C4-2B (cell line): Measurements from ENCODE around the gene C18orf63.
A peak's percentile ranks its signal among the peaks of the same experiment; 100 is the strongest.

Experiments used
- H3K27ac ChIP-seq: fragments of 450-650 bp; 2 replicates; pipeline ENCODE4 v1.5.1; 2017
- CTCF ChIP-seq: fragments of 450-650 bp; conservative IDR thresholded peaks from 2 replicates; pipeline ENCODE4 v1.5.1; 2017; ENCODE audit warnings: mild to moderate bottlenecking
- ZFX ChIP-seq: fragments of 450-650 bp; IDR thresholded peaks from 2 replicates; pipeline ENCODE4 v1.6.1; 2017

C18orf63 gene

DNA sequence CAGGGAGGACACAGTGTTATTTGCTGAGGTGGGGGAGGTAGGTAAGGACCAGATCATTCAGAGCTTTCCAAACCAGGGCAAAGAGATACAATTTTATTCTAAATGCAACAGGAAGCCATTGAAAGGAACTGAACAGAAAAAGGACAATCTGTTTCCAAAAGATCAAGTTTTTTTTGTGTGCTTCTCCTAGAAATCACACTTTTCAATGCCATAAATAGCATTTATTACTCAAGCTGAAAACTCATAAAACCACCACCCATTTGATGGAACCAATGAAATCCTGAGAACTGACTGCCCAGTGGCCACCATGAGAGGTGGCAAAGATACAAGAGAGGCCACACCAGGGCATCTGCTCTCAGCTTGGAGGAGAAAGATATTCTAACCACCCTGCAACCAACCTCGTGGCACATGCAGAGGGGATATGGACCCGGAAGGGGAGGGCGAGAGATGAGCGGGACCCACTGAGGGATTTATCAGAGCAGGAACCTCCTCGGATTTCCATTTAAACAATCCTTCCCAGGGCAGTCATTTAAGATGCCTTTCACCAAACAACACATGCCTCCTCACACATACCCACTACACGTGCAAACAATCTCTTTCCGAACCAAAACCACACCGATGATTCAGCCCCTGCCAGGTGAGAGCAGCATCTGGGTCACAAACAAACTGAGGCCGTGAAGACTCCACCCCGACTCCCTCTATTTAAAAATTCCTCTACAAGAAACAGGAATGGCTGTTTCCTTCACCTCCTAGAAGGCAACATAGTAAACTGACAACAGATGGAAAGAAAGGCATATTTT, 32.7 kb upstream of the C18orf63 start:
- no peak for TF ChIP-seq CTCF
- H3K27ac ChIP-seq = peak overlapping the region; percentile 100

DNA sequence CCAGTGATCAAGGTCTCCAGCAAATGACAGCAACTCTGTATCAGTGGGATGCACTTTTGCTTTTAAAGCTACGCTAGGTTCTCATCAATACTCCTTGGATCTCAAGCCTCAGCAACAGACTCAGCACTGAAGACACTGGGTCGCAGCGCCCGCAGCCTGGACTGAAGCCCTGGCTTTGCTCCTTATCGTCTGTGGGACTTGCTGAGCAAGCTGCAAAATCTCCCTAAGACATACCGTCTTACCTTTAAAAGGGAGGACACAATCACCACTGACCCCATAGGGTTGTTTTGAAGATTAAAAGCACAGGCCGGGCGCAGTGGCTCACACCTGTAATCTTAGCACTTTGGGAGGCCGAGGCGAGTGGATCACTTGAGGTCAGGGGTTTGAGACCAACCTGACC, 32.0 kb upstream of the C18orf63 start:
- H3K27ac ChIP-seq = peak overlapping the region; percentile 100
- no peak for TF ChIP-seq CTCF
- no peak for TF ChIP-seq ZFX

- peak overlapping the region; percentile 100 for H3K27ac ChIP-seq
- no peak for TF ChIP-seq ZFX
- TF ChIP-seq CTCF = no peak
Measured at GRCh38 chr18:74284191-74284979, 31.3 kb upstream of the C18orf63 start.

- peak overlapping the region; percentile 100 for H3K27ac ChIP-seq
Measured at GRCh38 chr18:74284980-74285355, 30.7 kb upstream of the C18orf63 start.

DNA sequence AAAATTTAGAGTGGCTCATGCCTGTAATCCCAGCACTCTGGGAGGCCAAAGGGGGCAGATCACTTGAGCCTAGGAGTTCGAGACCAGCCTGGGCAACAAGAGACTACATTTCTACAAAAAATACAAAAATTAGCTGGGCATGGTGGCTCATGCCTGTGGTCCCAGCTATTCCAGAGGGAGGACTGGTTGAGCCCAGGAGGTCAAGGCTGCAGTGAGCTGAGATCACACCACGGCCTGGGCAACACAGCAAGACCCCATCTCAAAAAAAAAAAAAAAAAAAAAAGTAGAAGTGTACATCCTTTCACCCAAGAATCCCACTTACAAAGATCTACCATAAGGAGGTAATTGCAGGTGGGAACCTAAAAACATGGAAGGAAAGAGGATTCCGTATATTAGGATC, 30.1 kb upstream of the C18orf63 start:
- peak overlapping the region; percentile 100 for H3K27ac ChIP-seq

More at GRCh38 chr18:74284980-74285355, 30.7 kb upstream of the C18orf63 start:
- TF ChIP-seq CTCF = no peak
- no peak for TF ChIP-seq ZFX

GRCh38 chr18:74286106-74286855, 29.4 kb upstream of the C18orf63 start:
- H3K27ac ChIP-seq = peak overlapping the region; percentile 100
- TF ChIP-seq ZFX (no peak), CTCF (no peak)

GRCh38 chr18:74286856-74287255, 28.8 kb upstream of the C18orf63 start:
- TF ChIP-seq CTCF = no peak
- TF ChIP-seq ZFX = no peak
- peak overlapping the region; percentile 100; the same call in 1 of the 2 replicates for H3K27ac ChIP-seq
